IMR-90 (cell line): Measurements from ENCODE around the gene OR51D1. TPM values are rescaled to one million over a fixed set of nuclear protein-coding genes. Genes with fewer than 3 reads are reported as not detected.

Experiments
- ATAC-seq: fragments of 200-7000 bp; cut with Tn5 transposase; 2 replicates; pipeline ENCODE4 v1.9.1; 2020; ENCODE audit warnings: low read depth, mild to moderate bottlenecking, moderate library complexity
- BruUV-seq: library from RNA; stranded (reverse); fragments of 400-500 nt; replicated peaks from 2 replicates; lab custom pipeline; 2021; lab: Mats Ljungman, UMichigan
- CTCF ChIA-PET: fragments of 300-600 bp; formaldehyde crosslinking; extraction: SDS; loops from one replicate; lab custom pipeline; 2021; ENCODE audit warnings: antibody characterized with exemption; lab: Yijun Ruan, JAX
- POLR2A ChIA-PET: fragments of 300-600 bp; sonication (Branson Sonifier 250); formaldehyde crosslinking; loops from one replicate; lab custom pipeline; 2022; ENCODE audit warnings: antibody characterized with exemption; ENCODE audit not compliant: unreplicated experiment; lab: Charles Lee
- DNase-seq: peaks from one replicate; pipeline ENCODE4 v3.0.0; 2013
- H2AFZ ChIP-seq: replicated peaks from 2 replicates; pipeline ENCODE3; 2013; ENCODE audit warnings: low read length, mild to moderate bottlenecking; ENCODE audit not compliant: poor library complexity
- H2AK5ac ChIP-seq: 2 replicates; pipeline ENCODE4 v1.6.1; 2013; ENCODE audit warnings: low read depth, low read length, inconsistent platforms
- H2AK9ac ChIP-seq: replicated peaks from 2 replicates; pipeline ENCODE3; 2013; ENCODE audit warnings: mild to moderate bottlenecking, low read depth, low read length, moderate library complexity; ENCODE audit not compliant: poor library complexity
- H2BK120ac ChIP-seq: 2 replicates; pipeline ENCODE4 v1.6.1; 2013; ENCODE audit warnings: low read depth, low read length, inconsistent platforms
- H2BK15ac ChIP-seq: 3 replicates; pipeline ENCODE4 v1.6.1; 2013; ENCODE audit warnings: low read depth, low read length, inconsistent platforms
- H2BK20ac ChIP-seq: 2 replicates; pipeline ENCODE4 v1.6.1; 2013; ENCODE audit warnings: low read depth, mild to moderate bottlenecking, inconsistent platforms, low read length, moderate library complexity
- H2BK5ac ChIP-seq: 2 replicates; pipeline ENCODE4 v1.6.1; 2013; ENCODE audit warnings: mild to moderate bottlenecking, low read depth, low read length, inconsistent platforms; ENCODE audit not compliant: poor library complexity, severe bottlenecking
- H3K14ac ChIP-seq: replicated peaks from 2 replicates; pipeline ENCODE4 v1.6.1; 2013; ENCODE audit warnings: low read depth, low read length, inconsistent platforms
- H3K18ac ChIP-seq: 2 replicates; pipeline ENCODE4 v1.6.1; 2013; ENCODE audit warnings: low read depth, low read length, control low read depth
- H3K23ac ChIP-seq: 2 replicates; pipeline ENCODE4 v1.6.1; 2013; ENCODE audit warnings: low read depth, low read length, inconsistent platforms
- H3K27ac ChIP-seq: 2 replicates; pipeline ENCODE4 v1.5.1; 2013; ENCODE audit warnings: mild to moderate bottlenecking, control low read depth, low read length; ENCODE audit not compliant: insufficient read depth
- H3K27me3 ChIP-seq: 2 replicates; pipeline ENCODE4 v1.6.1; 2013; ENCODE audit warnings: low read length; ENCODE audit not compliant: control insufficient read depth, insufficient read depth
- H3K36me3 ChIP-seq: 2 replicates; pipeline ENCODE4 v1.6.1; 2013; ENCODE audit warnings: low read length, mixed read lengths; ENCODE audit not compliant: control insufficient read depth, insufficient read depth
- H3K4ac ChIP-seq: 2 replicates; pipeline ENCODE4 v1.6.1; 2013; ENCODE audit warnings: low read depth, low read length, inconsistent platforms
- H3K4me1 ChIP-seq: 2 replicates; pipeline ENCODE4 v1.6.1; 2013; ENCODE audit warnings: low read length, mixed read lengths; ENCODE audit not compliant: control insufficient read depth, insufficient read depth
- H3K4me2 ChIP-seq: 2 replicates; pipeline ENCODE4 v1.6.1; 2013; ENCODE audit warnings: low read depth, mild to moderate bottlenecking, control low read depth, low read length, moderate library complexity
- H3K4me3 ChIP-seq: 2 replicates; pipeline ENCODE4 v1.5.1; 2013; ENCODE audit warnings: low read depth, mild to moderate bottlenecking, control low read depth, low read length, moderate library complexity; ENCODE audit not compliant: insufficient read depth
- H3K56ac ChIP-seq: 2 replicates; pipeline ENCODE4 v1.6.1; 2013; ENCODE audit warnings: low read length, inconsistent platforms; ENCODE audit not compliant: insufficient read depth; ENCODE audit errors: extremely low read depth
- H3K79me1 ChIP-seq, 2 experiments: 2 replicates each; pipeline ENCODE4 v1.6.1; 2013; ENCODE audit warnings: low read length in 2 of 2, inconsistent platforms in 1 of 2, low read depth in 1 of 2
- H3K9ac ChIP-seq: 2 replicates; pipeline ENCODE4 v1.6.1; 2013; ENCODE audit warnings: low read depth, low read length, control low read depth
- H3K9me1 ChIP-seq: 2 replicates; pipeline ENCODE4 v1.6.1; 2013; ENCODE audit warnings: low read length, inconsistent platforms; ENCODE audit not compliant: insufficient read depth
- H3K9me3 ChIP-seq: 2 replicates; pipeline ENCODE4 v1.6.1; 2013; ENCODE audit warnings: low read length; ENCODE audit not compliant: control insufficient read depth, insufficient read depth
- H4K20me1 ChIP-seq: 2 replicates; pipeline ENCODE4 v1.6.1; 2013; ENCODE audit warnings: low read length, inconsistent platforms; ENCODE audit not compliant: insufficient read depth
- H4K5ac ChIP-seq: 2 replicates; pipeline ENCODE4 v1.6.1; 2013; ENCODE audit warnings: mild to moderate bottlenecking, low read depth, low read length, control low read depth
- H4K8ac ChIP-seq, 2 experiments: 2 replicates each; pipeline ENCODE4 v1.6.1; 2013; ENCODE audit warnings: low read depth in 2 of 2, low read length in 2 of 2, control low read depth in 1 of 2, inconsistent platforms in 1 of 2
- H4K91ac ChIP-seq: 2 replicates; pipeline ENCODE4 v1.6.1; 2013; ENCODE audit warnings: low read depth, low read length, inconsistent platforms; ENCODE audit not compliant: insufficient read depth
- CEBPB ChIP-seq: IDR thresholded peaks from 2 replicates; pipeline ENCODE4 v1.6.1; 2012; ENCODE audit warnings: low read depth, low read length, improper control_type of control experiment
- MAFK ChIP-seq: IDR thresholded peaks from 2 replicates; pipeline ENCODE4 v1.6.1; 2012; ENCODE audit warnings: low read depth, low read length, improper control_type of control experiment
- NFE2L2 ChIP-seq: fragments of 150-350 bp; IDR thresholded peaks from 2 replicates; pipeline ENCODE4 v1.6.1; 2016; ENCODE audit warnings: low read depth, mild to moderate bottlenecking, low read length
- POLR2A ChIP-seq: IDR thresholded peaks from 2 replicates; pipeline ENCODE4 v1.6.1; 2012; ENCODE audit warnings: mild to moderate bottlenecking, low read depth, low read length
- RAD21 ChIP-seq: IDR thresholded peaks from 2 replicates; pipeline ENCODE4 v1.6.1; 2012; ENCODE audit warnings: low read length, improper control_type of control experiment
- RFX5 ChIP-seq: IDR thresholded peaks from 2 replicates; pipeline ENCODE4 v1.8.0; 2012; ENCODE audit warnings: low read depth, mild to moderate bottlenecking, low read length, moderate library complexity
- USF2 ChIP-seq: fragments of 150-350 bp; IDR thresholded peaks from 2 replicates; pipeline ENCODE4 v1.6.1; 2017; ENCODE audit warnings: mild to moderate bottlenecking, antibody characterized with exemption, low read length, low read depth
- WGBS, 2 experiments: methylation state at CpG; one replicate each; pipeline versions ENCODE4 v1.1.5 to v1.1.7; 2013; ENCODE audit warnings: missing lambda C conversion rate in 2 of 2; ENCODE audit not compliant: insufficient read length in 1 of 2; ENCODE audit errors: extremely low coverage in 2 of 2; 5-methylcytosine and 5-hydroxymethylcytosine counted together
- dilution Hi-C: fragments of 300-500 bp; cut with HindIII; formaldehyde crosslinking; loops from one replicate; pipeline ENCODE4 v1.14.3; 2018; ENCODE audit warnings: low sequenced_read_pairs; ENCODE audit not compliant: unreplicated experiment
- in situ Hi-C: fragments of 300-500 bp; cut with MboI; formaldehyde crosslinking; loops from 3 replicates; pipeline ENCODE4 v1.14.3; 2019; ENCODE audit warnings: low sequenced_read_pairs, inconsistent platforms, mixed read lengths
- intact Hi-C: fragments of 100-400 bp; cut with micrococcal nuclease; formaldehyde crosslinking; loops from 2 replicates; pipeline ENCODE4 v1.10.0; 2022
- polyA plus RNA-seq, 3 experiments: library from polyadenylated mRNA; depleted of rRNA; stranded (reverse); fragments of >200 nt; gene quantifications; 2 replicates each; pipeline ENCODE4 v1.2.3, GENCODE V29; 2012; ENCODE audit warnings: low replicate concordance in 1 of 3
- total RNA-seq: library from RNA; depleted of rRNA; stranded (reverse); fragments of >200 nt; gene quantifications from 2 replicates; pipeline ENCODE4 v1.2.3, GENCODE V29; 2012

The OR51D1 gene
- total and polyA plus RNA-seq, 2 of the 4 experiments (the other 2 are of a cell fraction): not detected

GRCh38 chr11:4643076-4643475 is 5.8 kb downstream of the OR51D1 start:
- no TSS peak for BruUV-seq
- CTCF ChIA-PET: no interaction called here
- Histone ChIP-seq H2AFZ (no peak overlapping the region), H2AK9ac (peak overlapping the region; percentile 78), H3K27ac (no peak overlapping the region), H3K4ac (no peak overlapping the region), H2BK120ac (no peak overlapping the region), H4K91ac (no peak overlapping the region), H3K18ac (no peak overlapping the region), H3K9me1 (no peaks in the 10 kb centered on the region), H2AK5ac (no peak overlapping the region), H2BK15ac (no peak overlapping the region), H3K23ac (no peak overlapping the region), H3K4me3 (no peak overlapping the region), H3K4me1 (no peaks in the 10 kb centered on the region), H4K8ac (no peak overlapping the region), H3K79me1 (no peaks in the 10 kb centered on the region), H3K4me2 (no peak overlapping the region), H3K9me3 (no peaks in the 10 kb centered on the region), H2BK20ac (no peak overlapping the region), H3K36me3 (no peaks in the 10 kb centered on the region), H3K9ac (no peak overlapping the region), H3K56ac (no peak overlapping the region), H4K5ac (no peak overlapping the region), H3K27me3 (no peaks in the 10 kb centered on the region), H4K20me1 (no peaks in the 10 kb centered on the region), H3K14ac (no peak overlapping the region; the same call in 1 of the 2 replicates), H2BK5ac (no peak overlapping the region)
- TF ChIP-seq RFX5: no peak
- TF ChIP-seq USF2: no peak
- TF ChIP-seq POLR2A: no peak
- no peak for TF ChIP-seq CEBPB
- no peak for TF ChIP-seq NFE2L2
- no peak for TF ChIP-seq RAD21
- no peak for TF ChIP-seq MAFK
- no peak for ATAC-seq
- dilution Hi-C loops: no loop called here
- intact Hi-C loops: no loop called here
- DNase-seq: no peak
- POLR2A ChIA-PET: no interaction called here
- in situ Hi-C loops: no loop called here
- 33% methylated on average over 1 of the region's 5 CpGs; no CpG with 5 or more reads in 1 of the 2 experiments for WGBS, 2 experiments
